ENCODE results near the gene ADGRV1.

ADGRV1 gene

GRCh38 chr5:90550963-90551362 is 7.6 kb upstream of the ADGRV1 start:
- no peak for DNase-seq (ENCODE audit: low spot score)
- in situ Hi-C loops (cut with MboI; ENCODE audit: low sequenced_read_pairs, unreplicated experiment), result no loop called here
- TF ChIP-seq, protein P1, sequence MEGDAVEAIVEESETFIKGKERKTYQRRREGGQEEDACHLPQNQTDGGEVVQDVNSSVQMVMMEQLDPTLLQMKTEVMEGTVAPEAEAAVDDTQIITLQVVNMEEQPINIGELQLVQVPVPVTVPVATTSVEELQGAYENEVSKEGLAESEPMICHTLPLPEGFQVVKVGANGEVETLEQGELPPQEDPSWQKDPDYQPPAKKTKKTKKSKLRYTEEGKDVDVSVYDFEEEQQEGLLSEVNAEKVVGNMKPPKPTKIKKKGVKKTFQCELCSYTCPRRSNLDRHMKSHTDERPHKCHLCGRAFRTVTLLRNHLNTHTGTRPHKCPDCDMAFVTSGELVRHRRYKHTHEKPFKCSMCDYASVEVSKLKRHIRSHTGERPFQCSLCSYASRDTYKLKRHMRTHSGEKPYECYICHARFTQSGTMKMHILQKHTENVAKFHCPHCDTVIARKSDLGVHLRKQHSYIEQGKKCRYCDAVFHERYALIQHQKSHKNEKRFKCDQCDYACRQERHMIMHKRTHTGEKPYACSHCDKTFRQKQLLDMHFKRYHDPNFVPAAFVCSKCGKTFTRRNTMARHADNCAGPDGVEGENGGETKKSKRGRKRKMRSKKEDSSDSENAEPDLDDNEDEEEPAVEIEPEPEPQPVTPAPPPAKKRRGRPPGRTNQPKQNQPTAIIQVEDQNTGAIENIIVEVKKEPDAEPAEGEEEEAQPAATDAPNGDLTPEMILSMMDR (IDR thresholded peaks at IDR 0.05; ENCODE audit: borderline replicate concordance, control extremely low read depth, extremely low read depth, insufficient read depth, missing control alignments), result no peak

GRCh38 chr5:90551376-90551775 is 7.2 kb upstream of the ADGRV1 start:
- TF ChIP-seq, protein P1 (IDR thresholded peaks at IDR 0.05; ENCODE audit: borderline replicate concordance, control extremely low read depth, extremely low read depth, insufficient read depth, missing control alignments), result no peak
- in situ Hi-C loops (cut with MboI; ENCODE audit: low sequenced_read_pairs, unreplicated experiment), result no loop called here
- DNase-seq (ENCODE audit: low spot score), result no peak

DNA sequence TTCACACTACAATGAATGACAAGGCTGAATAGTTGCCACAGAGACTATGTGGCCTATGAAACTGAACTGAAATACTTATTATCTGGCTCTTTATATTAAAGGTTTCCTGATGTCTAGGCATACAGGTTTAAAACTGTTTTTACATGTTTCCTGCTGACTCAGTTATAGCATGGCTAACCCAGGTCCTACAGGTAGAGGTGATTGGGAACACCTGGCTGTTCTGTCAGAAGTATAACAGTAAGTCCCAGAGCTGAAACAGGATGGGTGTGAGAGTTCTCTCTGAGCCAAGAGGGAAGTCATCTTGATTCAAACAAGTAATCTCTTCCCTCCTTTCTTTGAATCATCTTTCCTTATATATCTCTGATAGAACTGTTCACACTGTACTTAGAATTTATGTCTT is 4.9 kb upstream of the ADGRV1 start:
- TF ChIP-seq, protein P1 (IDR thresholded peaks at IDR 0.05; ENCODE audit: borderline replicate concordance, control extremely low read depth, extremely low read depth, insufficient read depth, missing control alignments), result no peak
- no peak for DNase-seq (ENCODE audit: low spot score)

DNA sequence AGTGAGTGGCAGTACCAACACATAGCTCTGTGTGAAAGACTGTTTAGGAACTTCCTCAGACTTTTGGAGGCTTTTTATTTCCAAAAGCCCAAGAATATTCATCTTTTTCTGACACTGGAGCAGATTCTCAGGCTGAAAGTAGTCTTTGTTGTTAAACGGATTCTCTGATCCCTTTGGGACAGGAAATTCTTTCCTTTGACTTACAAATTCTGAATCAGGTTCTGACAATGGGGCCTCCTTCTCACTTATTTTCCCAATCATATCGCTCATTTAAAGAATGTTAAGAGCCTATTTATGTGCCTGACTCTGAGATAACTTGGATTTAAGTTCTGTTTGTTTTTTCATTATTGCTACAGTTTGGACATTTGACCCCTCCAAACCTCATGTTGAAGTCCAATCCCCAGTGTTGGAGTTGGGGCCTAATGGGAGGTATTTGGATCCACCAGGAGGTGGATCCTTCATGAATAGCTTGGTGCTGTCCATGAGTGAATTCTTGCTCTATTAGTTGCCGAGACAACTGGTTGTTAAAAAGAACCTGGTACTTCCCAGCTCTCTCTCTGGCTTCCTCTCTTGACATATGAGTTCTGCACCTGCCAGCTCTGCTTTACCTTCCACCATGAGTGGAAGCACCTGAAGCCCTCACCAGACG is 4.1 kb upstream of the ADGRV1 start:
- DNase-seq (ENCODE audit: low spot score), result no peak
- TF ChIP-seq, protein P1 (IDR thresholded peaks at IDR 0.05; ENCODE audit: borderline replicate concordance, control extremely low read depth, extremely low read depth, insufficient read depth, missing control alignments), result no peak
- in situ Hi-C loops (cut with MboI; ENCODE audit: low sequenced_read_pairs, unreplicated experiment), result no loop called here

More for the DNA sequence above, 4.9 kb upstream of the ADGRV1 start:
- in situ Hi-C loops (cut with MboI; ENCODE audit: low sequenced_read_pairs, unreplicated experiment), result no loop called here

DNA sequence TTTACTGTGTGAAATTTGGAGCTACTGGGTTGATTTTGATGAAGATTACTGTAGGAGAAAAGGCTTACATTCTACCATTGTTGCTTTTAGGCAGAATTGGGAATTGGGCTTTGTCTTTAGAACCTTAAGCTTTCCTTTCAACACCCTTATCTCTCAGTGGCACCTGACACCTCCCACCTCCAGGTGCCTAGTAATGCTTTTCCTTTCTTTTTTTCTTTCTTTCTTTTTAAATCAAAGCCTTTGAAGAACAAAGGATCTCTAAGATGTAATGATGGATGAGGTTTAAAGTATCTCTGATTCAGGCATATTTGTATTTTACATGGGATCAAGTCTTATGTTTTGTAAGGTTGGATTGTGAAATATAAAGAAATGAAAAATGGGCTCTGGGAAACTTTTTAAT is 2.9 kb upstream of the ADGRV1 start:
- in situ Hi-C loops (cut with MboI; ENCODE audit: low sequenced_read_pairs, unreplicated experiment), result no loop called here
- TF ChIP-seq, protein P1 (IDR thresholded peaks at IDR 0.05; ENCODE audit: borderline replicate concordance, control extremely low read depth, extremely low read depth, insufficient read depth, missing control alignments), result no peak
- DNase-seq (ENCODE audit: low spot score), result no peak

DNA sequence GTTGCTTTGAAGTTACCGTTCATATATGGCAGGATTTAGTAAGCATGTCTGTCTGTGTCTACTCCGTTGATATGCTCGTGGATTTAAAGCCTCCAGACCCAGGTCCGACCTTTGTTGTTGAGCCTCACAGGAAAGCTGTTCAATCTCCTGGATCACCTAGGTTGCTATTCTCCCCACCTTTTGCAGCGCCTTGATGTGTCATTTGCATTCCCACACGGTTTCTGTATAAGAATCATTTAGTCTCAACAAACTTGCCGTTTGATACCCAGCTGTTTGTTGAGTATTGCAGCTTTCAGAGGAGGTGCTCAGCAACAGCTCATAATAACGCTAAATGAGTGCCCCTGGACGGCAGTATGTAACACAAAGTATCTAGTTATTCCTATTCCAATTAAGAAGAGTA is 1.2 kb upstream of the ADGRV1 start:
- TF ChIP-seq, protein P1 (IDR thresholded peaks at IDR 0.05; ENCODE audit: borderline replicate concordance, control extremely low read depth, extremely low read depth, insufficient read depth, missing control alignments), result no peak
- DNase-seq (ENCODE audit: low spot score), result no peak
- in situ Hi-C loops (cut with MboI; ENCODE audit: low sequenced_read_pairs, unreplicated experiment), result no loop called here

Data from GM13976 (cell line).